ENCODE results near the gene WIPF3. TPM values are rescaled to one million over a fixed set of nuclear protein-coding genes. Genes with fewer than 3 reads are reported as not detected.

The WIPF3 gene
- total and polyA plus RNA-seq, 4 donors = 0.10 to 0.23 (median 0.14) TPM; not detected in 1

DNA sequence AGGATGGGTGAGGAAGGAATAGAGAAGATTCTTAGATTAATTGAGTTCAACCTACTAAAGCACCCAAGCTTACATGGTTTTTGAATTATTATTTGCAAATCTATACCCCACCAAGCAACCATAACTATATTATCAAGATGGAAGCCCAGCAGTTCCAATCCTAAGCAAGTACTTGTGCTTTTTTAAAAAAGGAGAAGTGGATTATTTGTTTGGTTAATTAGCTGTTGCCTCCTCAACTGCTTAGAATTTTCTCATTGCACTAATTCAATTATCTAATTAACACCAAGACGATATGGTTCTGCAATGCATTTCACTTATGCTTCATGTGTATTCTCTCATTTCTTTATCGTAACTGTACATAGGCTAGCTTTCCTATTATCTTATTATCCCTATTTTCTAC, 27.3 kb upstream of the WIPF3 start:
- Histone ChIP-seq H3K9me3 (ENCODE audit: control insufficient read depth in 4 of 4, low read length in 3 of 4) (no peaks in the 10 kb centered on the region), H3K36me3 (ENCODE audit: control insufficient read depth in 4 of 4, insufficient read depth in 3 of 4, low read depth in 1 of 4, low read length in 3 of 4) (no peaks in the 10 kb centered on the region), H3K4me1 (ENCODE audit: control insufficient read depth in 4 of 4, insufficient read depth in 4 of 4, low read length in 3 of 4) (no peaks in the 10 kb centered on the region), H3K27ac (ENCODE audit: low read depth in 1 of 2, low read length in 2 of 2) (no peak overlapping the region), H3K4me3 (ENCODE audit: low read depth in 1 of 3, low read length in 3 of 3) (no peak overlapping the region), H3K9ac (ENCODE audit: low read depth in 1 of 2, low read length in 2 of 2) (no peak overlapping the region), H3K27me3 (ENCODE audit: control insufficient read depth in 4 of 4, insufficient read depth in 4 of 4, low read length in 3 of 4) (peaks cover 0 to 7% (median 0%) of the 10 kb centered on the region in 4 donors)
- no peak for DNase-seq (ENCODE audit: low spot score)
- 87% methylated on average over 2 of the region's 2 CpGs for WGBS
- TF ChIP-seq GABPA (IDR thresholded peaks at IDR 0.05 in 1 of 2, conservative IDR thresholded peaks at IDR 0.05 in 1 of 2) (no peak), YY1 (IDR thresholded peaks at IDR 0.05) (no peak), JUND (IDR thresholded peaks at IDR 0.05) (no peak), EGR1 (IDR thresholded peaks at IDR 0.05; ENCODE audit: low read depth in 2 of 2) (no peak), RAD21 (IDR thresholded peaks at IDR 0.05) (no peak), TAF1 (conservative IDR thresholded peaks at IDR 0.05) (no peak)
- TF ChIP-seq, protein P1, sequence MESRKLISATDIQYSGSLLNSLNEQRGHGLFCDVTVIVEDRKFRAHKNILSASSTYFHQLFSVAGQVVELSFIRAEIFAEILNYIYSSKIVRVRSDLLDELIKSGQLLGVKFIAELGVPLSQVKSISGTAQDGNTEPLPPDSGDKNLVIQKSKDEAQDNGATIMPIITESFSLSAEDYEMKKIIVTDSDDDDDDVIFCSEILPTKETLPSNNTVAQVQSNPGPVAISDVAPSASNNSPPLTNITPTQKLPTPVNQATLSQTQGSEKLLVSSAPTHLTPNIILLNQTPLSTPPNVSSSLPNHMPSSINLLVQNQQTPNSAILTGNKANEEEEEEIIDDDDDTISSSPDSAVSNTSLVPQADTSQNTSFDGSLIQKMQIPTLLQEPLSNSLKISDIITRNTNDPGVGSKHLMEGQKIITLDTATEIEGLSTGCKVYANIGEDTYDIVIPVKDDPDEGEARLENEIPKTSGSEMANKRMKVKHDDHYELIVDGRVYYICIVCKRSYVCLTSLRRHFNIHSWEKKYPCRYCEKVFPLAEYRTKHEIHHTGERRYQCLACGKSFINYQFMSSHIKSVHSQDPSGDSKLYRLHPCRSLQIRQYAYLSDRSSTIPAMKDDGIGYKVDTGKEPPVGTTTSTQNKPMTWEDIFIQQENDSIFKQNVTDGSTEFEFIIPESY (IDR thresholded peaks at IDR 0.05) = no peak
- TF ChIP-seq, protein P2, sequence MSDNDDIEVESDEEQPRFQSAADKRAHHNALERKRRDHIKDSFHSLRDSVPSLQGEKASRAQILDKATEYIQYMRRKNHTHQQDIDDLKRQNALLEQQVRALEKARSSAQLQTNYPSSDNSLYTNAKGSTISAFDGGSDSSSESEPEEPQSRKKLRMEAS (IDR thresholded peaks at IDR 0.05) = no peak
- TF ChIP-seq, protein P3, sequence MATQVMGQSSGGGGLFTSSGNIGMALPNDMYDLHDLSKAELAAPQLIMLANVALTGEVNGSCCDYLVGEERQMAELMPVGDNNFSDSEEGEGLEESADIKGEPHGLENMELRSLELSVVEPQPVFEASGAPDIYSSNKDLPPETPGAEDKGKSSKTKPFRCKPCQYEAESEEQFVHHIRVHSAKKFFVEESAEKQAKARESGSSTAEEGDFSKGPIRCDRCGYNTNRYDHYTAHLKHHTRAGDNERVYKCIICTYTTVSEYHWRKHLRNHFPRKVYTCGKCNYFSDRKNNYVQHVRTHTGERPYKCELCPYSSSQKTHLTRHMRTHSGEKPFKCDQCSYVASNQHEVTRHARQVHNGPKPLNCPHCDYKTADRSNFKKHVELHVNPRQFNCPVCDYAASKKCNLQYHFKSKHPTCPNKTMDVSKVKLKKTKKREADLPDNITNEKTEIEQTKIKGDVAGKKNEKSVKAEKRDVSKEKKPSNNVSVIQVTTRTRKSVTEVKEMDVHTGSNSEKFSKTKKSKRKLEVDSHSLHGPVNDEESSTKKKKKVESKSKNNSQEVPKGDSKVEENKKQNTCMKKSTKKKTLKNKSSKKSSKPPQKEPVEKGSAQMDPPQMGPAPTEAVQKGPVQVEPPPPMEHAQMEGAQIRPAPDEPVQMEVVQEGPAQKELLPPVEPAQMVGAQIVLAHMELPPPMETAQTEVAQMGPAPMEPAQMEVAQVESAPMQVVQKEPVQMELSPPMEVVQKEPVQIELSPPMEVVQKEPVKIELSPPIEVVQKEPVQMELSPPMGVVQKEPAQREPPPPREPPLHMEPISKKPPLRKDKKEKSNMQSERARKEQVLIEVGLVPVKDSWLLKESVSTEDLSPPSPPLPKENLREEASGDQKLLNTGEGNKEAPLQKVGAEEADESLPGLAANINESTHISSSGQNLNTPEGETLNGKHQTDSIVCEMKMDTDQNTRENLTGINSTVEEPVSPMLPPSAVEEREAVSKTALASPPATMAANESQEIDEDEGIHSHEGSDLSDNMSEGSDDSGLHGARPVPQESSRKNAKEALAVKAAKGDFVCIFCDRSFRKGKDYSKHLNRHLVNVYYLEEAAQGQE (IDR thresholded peaks at IDR 0.05) = no peak

DNA sequence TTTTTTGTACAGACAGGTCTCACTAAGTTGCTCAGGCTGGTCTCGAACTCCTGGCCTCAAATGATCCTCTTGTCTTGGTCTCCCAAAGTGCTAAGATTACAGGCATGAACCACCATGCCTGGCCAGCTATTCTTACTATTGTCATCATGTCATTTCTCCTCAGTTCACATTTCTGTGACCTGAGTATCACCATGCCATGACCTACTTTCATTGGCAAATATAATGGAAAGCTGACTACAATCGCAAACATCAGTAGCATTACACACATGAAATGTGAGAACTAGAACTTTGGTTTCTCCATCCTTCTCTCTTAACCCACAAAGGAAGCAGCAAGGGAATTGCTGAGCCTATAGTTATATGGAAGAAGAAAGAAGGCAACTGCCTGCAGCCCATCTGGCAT, 26.0 kb upstream of the WIPF3 start:
- WGBS = 87% methylated on average over 2 of the region's 2 CpGs
- Histone ChIP-seq H3K4me1 (ENCODE audit: control insufficient read depth in 4 of 4, insufficient read depth in 4 of 4, low read length in 3 of 4) (no peaks in the 10 kb centered on the region), H3K9ac (ENCODE audit: low read depth in 1 of 2, low read length in 2 of 2) (no peak overlapping the region), H3K9me3 (ENCODE audit: control insufficient read depth in 4 of 4, low read length in 3 of 4) (no peaks in the 10 kb centered on the region), H3K27ac (ENCODE audit: low read depth in 1 of 2, low read length in 2 of 2) (no peak overlapping the region), H3K27me3 (ENCODE audit: control insufficient read depth in 4 of 4, insufficient read depth in 4 of 4, low read length in 3 of 4) (peaks cover 0 to 7% (median 0%) of the 10 kb centered on the region in 4 donors), H3K4me3 (ENCODE audit: low read depth in 1 of 3, low read length in 3 of 3) (no peak overlapping the region), H3K36me3 (ENCODE audit: control insufficient read depth in 4 of 4, insufficient read depth in 3 of 4, low read depth in 1 of 4, low read length in 3 of 4) (no peaks in the 10 kb centered on the region)
- TF ChIP-seq, protein P2 (IDR thresholded peaks at IDR 0.05) = no peak
- TF ChIP-seq, protein P1 (IDR thresholded peaks at IDR 0.05) = no peak
- DNase-seq (ENCODE audit: low spot score) = no peak

Data from liver (tissue), 9 donors.